Osteocyte (in vitro differentiated cells): ENCODE measurements around the gene RBM42. TPM values are rescaled to one million over a fixed set of nuclear protein-coding genes. Genes with fewer than 3 reads are reported as not detected.

Experiments used
- DNase-seq: peaks from one replicate; pipeline ENCODE4 v3.0.0; 2021; ENCODE audit warnings: mixed read lengths; ENCODE audit not compliant: unreplicated experiment; ENCODE audit errors: extremely low spot score
- H3K27ac Mint-ChIP-seq: one replicate; pipeline ENCODE4 v1.8.0; 2021; ENCODE audit warnings: mild to moderate bottlenecking, mixed read lengths; ENCODE audit not compliant: unreplicated experiment
- H3K27me3 Mint-ChIP-seq: one replicate; pipeline ENCODE4 v1.8.0; 2021; ENCODE audit warnings: mixed read lengths; ENCODE audit not compliant: unreplicated experiment
- H3K36me3 Mint-ChIP-seq: one replicate; pipeline ENCODE4 v1.8.0; 2021; ENCODE audit warnings: mixed read lengths; ENCODE audit not compliant: unreplicated experiment
- H3K4me1 Mint-ChIP-seq: one replicate; pipeline ENCODE4 v1.8.0; 2021; ENCODE audit warnings: mixed read lengths; ENCODE audit not compliant: unreplicated experiment
- H3K4me3 Mint-ChIP-seq: one replicate; pipeline ENCODE4 v1.8.0; 2021; ENCODE audit warnings: mild to moderate bottlenecking, moderate library complexity, mixed read lengths; ENCODE audit not compliant: unreplicated experiment
- H3K9me3 Mint-ChIP-seq: one replicate; pipeline ENCODE4 v1.8.0; 2021; ENCODE audit warnings: mixed read lengths; ENCODE audit not compliant: unreplicated experiment
- CTCF ChIP-seq: fragments of 200-600 bp; sonication (generic); IDR thresholded peaks from 2 replicates; pipeline ENCODE4 v1.5.0; 2021; ENCODE audit warnings: antibody characterized with exemption, mild to moderate bottlenecking, moderate library complexity
- total RNA-seq: library from RNA; stranded (reverse); gene quantifications from 2 replicates; pipeline ENCODE4 v1.2.1, GENCODE V29; 2021

The RBM42 gene
- total RNA-seq, 1 donor from 2014 or later, result 95.3 TPM

GRCh38 chr19:35607661-35608060, 21.2 kb upstream of the RBM42 start:
- Mint-ChIP-seq H3K27ac (no peak overlapping the region), H3K36me3 (no peaks in the 10 kb centered on the region), H3K9me3 (peaks cover 13% of the 10 kb centered on the region), H3K4me3 (no peak overlapping the region), H3K4me1 (peaks cover 7% of the 10 kb centered on the region), H3K27me3 (peaks cover 3% of the 10 kb centered on the region)
- no peak for DNase-seq
- TF ChIP-seq CTCF, result no peak

- Mint-ChIP-seq H3K27me3 (peaks cover 3% of the 10 kb centered on the region), H3K4me1 (peaks cover 7% of the 10 kb centered on the region), H3K27ac (no peak overlapping the region), H3K4me3 (no peak overlapping the region), H3K9me3 (peaks cover 13% of the 10 kb centered on the region), H3K36me3 (no peaks in the 10 kb centered on the region)
- no peak for DNase-seq
- no peak for TF ChIP-seq CTCF
Measured at GRCh38 chr19:35608251-35608650, 20.6 kb upstream of the RBM42 start.

GRCh38 chr19:35609851-35610353, 18.9 kb upstream of the RBM42 start:
- Mint-ChIP-seq H3K4me1 (peaks cover 10% of the 10 kb centered on the region), H3K27me3 (no peaks in the 10 kb centered on the region), H3K27ac (no peak overlapping the region), H3K36me3 (no peaks in the 10 kb centered on the region), H3K9me3 (peaks cover 13% of the 10 kb centered on the region), H3K4me3 (no peak overlapping the region)
- no peak for TF ChIP-seq CTCF
- no peak for DNase-seq

GRCh38 chr19:35612224-35612558, 16.6 kb upstream of the RBM42 start:
- Mint-ChIP-seq H3K36me3 (peaks cover 4% of the 10 kb centered on the region), H3K4me1 (peaks cover 10% of the 10 kb centered on the region), H3K4me3 (peak overlapping the region; percentile 83), H3K9me3 (peaks cover 11% of the 10 kb centered on the region), H3K27ac (no peak overlapping the region), H3K27me3 (no peaks in the 10 kb centered on the region)
- TF ChIP-seq CTCF, result no peak
- no peak for DNase-seq

GRCh38 chr19:35612559-35613321, 16.1 kb upstream of the RBM42 start, which contains the start of gene HAUS5:
Gene HAUS5, plus strand, starts transcription at chr19:35612735. Its CDS starts 60 bp downstream, at chr19:35612795.
- DNase-seq, result peak; percentile 97
- Mint-ChIP-seq H3K9me3 (peaks cover 7% of the 10 kb centered on the region), H3K27ac (peak within 1 kb of the TSS; percentile 72), H3K4me3 (peak within 1 kb of the TSS; percentile 83), H3K36me3 (peaks cover 4% of the 10 kb centered on the region), H3K27me3 (no peaks in the 10 kb centered on the region), H3K4me1 (peaks cover 10% of the 10 kb centered on the region)
- TF ChIP-seq CTCF, result no peak
